OCI-LY3 (cell line): ENCODE measurements around the gene PHF20.

Experiments used
- H2AFZ ChIP-seq: fragments of 200-600, 300-600 bp; shearing (Covaris generic); 2 replicates; pipeline ENCODE4 v1.6.0; 2014; ENCODE audit warnings: antibody characterized with exemption, low read depth, low read length
- H3K27ac ChIP-seq: fragments of 200-600, 300-600 bp; sonication (generic); 2 replicates; pipeline ENCODE4 v1.5.1; 2014; ENCODE audit warnings: mild to moderate bottlenecking, low read length, moderate library complexity, mixed read lengths
- H3K27me3 ChIP-seq: fragments of 200-600, 300-600 bp; sonication (generic); 2 replicates; pipeline ENCODE4 v1.6.1; 2014; ENCODE audit warnings: low read depth, low read length, mixed read lengths
- H3K36me3 ChIP-seq: fragments of 200-600, 300-600 bp; sonication (generic); replicated peaks from 2 replicates; pipeline ENCODE3; 2014; ENCODE audit warnings: low read depth, low read length, mixed read lengths
- H3K4me1 ChIP-seq: fragments of 300-600, 200-600 bp; sonication (generic); 2 replicates; pipeline ENCODE4 v1.6.1; 2014; ENCODE audit warnings: low read length, mixed read lengths
- H3K4me2 ChIP-seq: fragments of 200-600, 300-600 bp; sonication (generic); 2 replicates; pipeline ENCODE4 v1.6.1; 2014; ENCODE audit warnings: low read length, mixed read lengths
- H3K4me3 ChIP-seq: fragments of 300-600, 200-600 bp; sonication (generic); 2 replicates; pipeline ENCODE4 v1.5.1; 2014; ENCODE audit warnings: antibody characterized with exemption, mild to moderate bottlenecking, low read length, moderate library complexity
- H3K79me2 ChIP-seq: fragments of 300-600, 200-600 bp; shearing (Covaris generic); 2 replicates; pipeline ENCODE4 v1.6.1; 2014; ENCODE audit warnings: mild to moderate bottlenecking, low read length, mixed read lengths
- H3K9ac ChIP-seq: fragments of 300-600, 200-600 bp; shearing (Covaris generic); 2 replicates; pipeline ENCODE4 v1.6.0; 2014; ENCODE audit warnings: mild to moderate bottlenecking, low read length, moderate library complexity
- H3K9me3 ChIP-seq: fragments of 200-600, 300-600 bp; shearing (Covaris generic); 2 replicates; pipeline ENCODE4 v1.6.1; 2014; ENCODE audit warnings: low read length, mixed read lengths; ENCODE audit not compliant: insufficient read depth
- H4K20me1 ChIP-seq: fragments of 200-600, 300-600 bp; sonication (generic); 2 replicates; pipeline ENCODE4 v1.6.1; 2016; ENCODE audit warnings: low read length, mixed read lengths; ENCODE audit not compliant: insufficient read depth
- EZH2phosphoT487 ChIP-seq: fragments of 200-600 bp; shearing (Covaris generic); IDR thresholded peaks from 2 replicates; pipeline ENCODE4 v1.6.1; 2018; ENCODE audit warnings: antibody characterized with exemption, mixed run types, low read depth
- TF ChIP-seq, protein P1 (sequence below): fragments of 200-600, 300-600 bp; sonication (generic); IDR thresholded peaks from 2 replicates; pipeline ENCODE4 v1.5.1; 2014; ENCODE audit warnings: antibody characterized with exemption, low read length, low read depth

Gene PHF20

DNA sequence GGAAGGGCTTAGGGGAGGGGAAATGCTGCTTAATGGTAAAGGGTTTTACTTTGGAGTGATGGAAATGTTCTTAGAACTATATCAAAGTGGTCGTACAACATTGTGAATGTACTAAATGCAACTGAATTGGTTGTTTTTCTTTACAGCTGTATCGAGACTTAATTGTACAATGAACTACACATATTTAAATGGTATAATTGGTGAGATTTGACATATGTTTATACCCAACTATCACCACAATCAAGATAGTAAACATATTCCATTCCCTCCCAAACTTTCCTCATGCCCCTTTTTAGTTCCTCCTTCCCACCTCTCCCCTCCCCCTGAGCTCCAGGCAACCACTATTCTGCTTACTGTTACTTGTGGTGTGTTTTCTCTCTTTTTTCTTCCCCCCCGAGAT, 138.4 kb downstream of the PHF20 start:
- Histone ChIP-seq H2AFZ (no peak overlapping the region), H3K4me2 (no peak overlapping the region), H3K4me3 (no peak overlapping the region), H3K27me3 (no peaks in the 10 kb centered on the region), H3K9ac (no peak overlapping the region), H3K4me1 (peaks cover 22% of the 10 kb centered on the region), H4K20me1 (peaks cover 36% of the 10 kb centered on the region), H3K27ac (no peak overlapping the region), H3K79me2 (no peaks in the 10 kb centered on the region), H3K9me3 (no peaks in the 10 kb centered on the region), H3K36me3 (peaks cover 23% of the 10 kb centered on the region)
- no peak for TF ChIP-seq EZH2phosphoT487
- TF ChIP-seq, protein P1, sequence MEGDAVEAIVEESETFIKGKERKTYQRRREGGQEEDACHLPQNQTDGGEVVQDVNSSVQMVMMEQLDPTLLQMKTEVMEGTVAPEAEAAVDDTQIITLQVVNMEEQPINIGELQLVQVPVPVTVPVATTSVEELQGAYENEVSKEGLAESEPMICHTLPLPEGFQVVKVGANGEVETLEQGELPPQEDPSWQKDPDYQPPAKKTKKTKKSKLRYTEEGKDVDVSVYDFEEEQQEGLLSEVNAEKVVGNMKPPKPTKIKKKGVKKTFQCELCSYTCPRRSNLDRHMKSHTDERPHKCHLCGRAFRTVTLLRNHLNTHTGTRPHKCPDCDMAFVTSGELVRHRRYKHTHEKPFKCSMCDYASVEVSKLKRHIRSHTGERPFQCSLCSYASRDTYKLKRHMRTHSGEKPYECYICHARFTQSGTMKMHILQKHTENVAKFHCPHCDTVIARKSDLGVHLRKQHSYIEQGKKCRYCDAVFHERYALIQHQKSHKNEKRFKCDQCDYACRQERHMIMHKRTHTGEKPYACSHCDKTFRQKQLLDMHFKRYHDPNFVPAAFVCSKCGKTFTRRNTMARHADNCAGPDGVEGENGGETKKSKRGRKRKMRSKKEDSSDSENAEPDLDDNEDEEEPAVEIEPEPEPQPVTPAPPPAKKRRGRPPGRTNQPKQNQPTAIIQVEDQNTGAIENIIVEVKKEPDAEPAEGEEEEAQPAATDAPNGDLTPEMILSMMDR = no peak

DNA sequence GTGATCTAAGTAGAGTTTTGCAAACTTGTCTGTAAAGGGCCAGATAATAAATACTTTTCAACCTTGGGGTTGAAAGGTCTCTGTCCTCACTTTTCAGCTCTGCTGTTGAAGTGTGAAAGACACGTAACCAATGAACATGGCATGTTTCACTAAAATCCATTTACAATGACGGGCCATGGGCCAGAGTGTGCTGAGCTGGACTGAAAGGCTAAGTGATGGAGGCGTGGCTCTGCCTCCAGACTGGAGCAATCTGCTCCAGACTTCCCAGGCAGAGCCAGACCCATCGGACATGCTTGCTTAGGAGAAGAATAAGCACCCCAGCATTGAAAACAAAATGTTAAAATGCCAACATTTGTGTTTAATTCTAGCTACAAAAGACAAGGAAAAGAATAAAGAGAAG, 141.1 kb downstream of the PHF20 start:
- TF ChIP-seq EZH2phosphoT487 = no peak
- TF ChIP-seq, protein P1 = no peak
- no peak overlapping the region for H3K4me3 ChIP-seq
- H3K4me2 ChIP-seq = no peak overlapping the region
- H3K36me3 ChIP-seq = peaks cover 22% of the 10 kb centered on the region
- peaks cover 27% of the 10 kb centered on the region for H4K20me1 ChIP-seq
- no peaks in the 10 kb centered on the region for H3K27me3 ChIP-seq
- H2AFZ ChIP-seq = no peak overlapping the region
- no peak overlapping the region for H3K9ac ChIP-seq
- peaks cover 22% of the 10 kb centered on the region for H3K4me1 ChIP-seq
- H3K79me2 ChIP-seq = no peaks in the 10 kb centered on the region
- no peaks in the 10 kb centered on the region for H3K9me3 ChIP-seq
- no peak overlapping the region for H3K27ac ChIP-seq

DNA sequence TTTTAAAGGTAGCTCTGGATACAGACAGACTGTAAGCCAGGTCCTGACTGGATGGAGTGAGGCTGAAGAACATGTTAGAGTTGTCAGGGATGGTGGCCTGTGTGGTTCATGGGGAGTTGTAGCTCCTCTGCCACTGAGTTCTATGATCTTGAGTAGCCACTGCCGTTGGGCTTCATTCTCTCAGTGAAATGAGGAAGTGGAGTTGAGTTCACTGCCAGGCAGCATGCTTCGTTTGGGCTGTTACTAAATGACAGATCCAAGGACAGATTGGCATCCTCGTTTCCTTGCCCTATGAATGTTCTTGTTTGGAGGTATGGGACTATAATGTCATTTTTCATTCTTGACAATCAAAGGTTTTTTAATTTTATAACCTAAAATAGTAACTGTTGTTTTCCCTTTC, 145.3 kb downstream of the PHF20 start:
- Histone ChIP-seq H2AFZ (no peak overlapping the region), H3K27ac (no peak overlapping the region), H3K4me1 (no peaks in the 10 kb centered on the region), H3K4me2 (no peak overlapping the region), H4K20me1 (peaks cover 4% of the 10 kb centered on the region; the same call in 1 of the 2 replicates), H3K36me3 (peaks cover 30% of the 10 kb centered on the region), H3K79me2 (no peaks in the 10 kb centered on the region), H3K27me3 (no peaks in the 10 kb centered on the region), H3K4me3 (no peak overlapping the region), H3K9me3 (no peaks in the 10 kb centered on the region), H3K9ac (no peak overlapping the region)
- TF ChIP-seq, protein P1 = no peak
- no peak for TF ChIP-seq EZH2phosphoT487

DNA sequence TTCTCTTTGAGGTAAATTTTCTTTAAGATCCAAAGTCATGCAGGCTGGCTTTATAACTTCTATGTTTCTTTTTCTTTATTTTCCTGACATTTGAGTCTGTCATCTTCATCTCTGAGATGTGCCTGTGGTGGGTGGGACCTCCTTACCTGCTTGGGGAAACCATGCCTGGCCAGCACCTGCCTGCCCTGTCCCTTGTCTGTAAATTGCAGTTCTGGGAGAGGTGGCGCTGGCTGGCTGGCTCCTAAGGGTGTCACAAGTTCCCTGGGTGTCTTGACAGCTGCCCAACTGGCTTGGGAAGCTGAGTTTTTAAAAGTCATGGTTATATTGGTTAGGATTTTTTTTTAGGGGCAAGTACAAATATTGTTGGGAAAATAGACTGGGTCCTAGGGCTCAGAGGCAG, 146.2 kb downstream of the PHF20 start:
- H3K36me3 ChIP-seq = peaks cover 30% of the 10 kb centered on the region
- no peak overlapping the region for H3K4me2 ChIP-seq
- H3K4me3 ChIP-seq = no peak overlapping the region
- no peak overlapping the region for H3K27ac ChIP-seq
- peaks cover 4% of the 10 kb centered on the region; the same call in 1 of the 2 replicates for H4K20me1 ChIP-seq
- no peak overlapping the region for H3K9ac ChIP-seq
- H3K27me3 ChIP-seq = no peaks in the 10 kb centered on the region
- TF ChIP-seq EZH2phosphoT487 = no peak
- H2AFZ ChIP-seq = no peak overlapping the region
- no peaks in the 10 kb centered on the region for H3K9me3 ChIP-seq
- H3K79me2 ChIP-seq = no peaks in the 10 kb centered on the region
- H3K4me1 ChIP-seq = no peaks in the 10 kb centered on the region

DNA sequence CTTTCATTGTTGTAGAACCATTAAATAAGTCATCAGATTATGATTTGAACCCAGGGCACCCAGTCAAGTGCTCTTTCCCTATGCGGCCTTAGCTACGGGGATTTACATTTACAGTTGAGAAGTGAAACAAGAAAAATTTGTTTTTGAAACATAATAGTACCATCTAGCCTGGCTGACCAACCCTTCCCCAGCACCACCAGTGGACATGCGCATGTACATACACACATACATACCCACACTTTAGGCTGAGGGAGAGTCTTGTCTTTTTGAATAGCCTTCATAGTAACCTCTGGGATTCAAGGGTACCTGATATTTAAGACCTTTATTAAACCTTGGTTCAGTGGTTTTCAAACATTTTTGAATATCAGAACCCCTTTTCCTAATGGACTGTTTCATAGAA, 148.7 kb downstream of the PHF20 start:
- Histone ChIP-seq H3K9me3 (no peaks in the 10 kb centered on the region), H3K27me3 (no peaks in the 10 kb centered on the region), H2AFZ (no peak overlapping the region), H3K4me2 (no peak overlapping the region), H3K27ac (no peak overlapping the region), H3K4me1 (no peaks in the 10 kb centered on the region), H3K79me2 (no peaks in the 10 kb centered on the region), H3K36me3 (peaks cover 23% of the 10 kb centered on the region), H3K9ac (no peak overlapping the region), H3K4me3 (no peak overlapping the region), H4K20me1 (peaks cover 4% of the 10 kb centered on the region; the same call in 1 of the 2 replicates)
- TF ChIP-seq EZH2phosphoT487 = no peak
- TF ChIP-seq, protein P1 = no peak
